ENCODE results near the gene CEACAM19. TPM values are rescaled to one million over a fixed set of nuclear protein-coding genes. Genes with fewer than 3 reads are reported as not detected.

The CEACAM19 gene
- total RNA-seq, 4 donors from 2014 or later, result 0.78 to 5.5 (median 3.8) TPM

DNA sequence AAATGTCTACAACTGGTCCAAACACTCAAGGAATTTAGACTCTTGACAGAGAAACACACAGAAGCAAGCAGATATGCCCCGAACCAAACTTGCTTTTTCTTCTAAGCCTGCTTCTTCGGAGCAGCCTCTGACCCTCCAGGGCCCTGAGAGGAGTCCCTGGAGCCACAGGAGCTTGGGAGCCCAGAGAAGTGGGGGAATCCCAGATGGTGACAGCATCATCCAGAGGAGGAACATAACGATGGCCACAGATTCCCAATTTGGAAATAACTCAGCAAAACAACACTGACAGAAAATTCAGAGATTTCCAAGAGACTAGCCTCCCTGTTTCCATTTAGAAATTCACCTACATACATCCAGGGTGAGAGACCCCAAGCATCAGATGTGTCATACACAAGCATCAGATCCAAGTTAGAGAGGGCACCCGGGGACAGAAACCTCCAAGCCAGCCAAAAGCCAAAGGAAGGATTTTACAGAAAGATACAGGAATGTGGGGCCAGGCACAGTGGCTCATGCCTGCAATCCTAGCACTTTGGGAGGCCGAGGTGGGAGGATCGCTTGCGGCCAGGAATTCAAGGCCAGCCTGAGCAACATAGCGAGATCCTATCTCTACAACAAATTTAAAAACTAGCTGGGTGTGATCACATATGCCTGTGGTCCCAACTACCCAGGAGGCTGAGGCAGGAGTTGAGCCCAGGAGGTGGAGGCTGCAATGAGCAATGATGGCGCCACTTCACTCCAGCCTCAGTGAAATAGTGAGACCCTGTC, 29.6 kb upstream of the CEACAM19 start:
- intact Hi-C loops (cut with DNase I), result no loop called here
- TF ChIP-seq POLR2A (IDR thresholded peaks at IDR 0.05), result no peak
- TF ChIP-seq, protein P1, sequence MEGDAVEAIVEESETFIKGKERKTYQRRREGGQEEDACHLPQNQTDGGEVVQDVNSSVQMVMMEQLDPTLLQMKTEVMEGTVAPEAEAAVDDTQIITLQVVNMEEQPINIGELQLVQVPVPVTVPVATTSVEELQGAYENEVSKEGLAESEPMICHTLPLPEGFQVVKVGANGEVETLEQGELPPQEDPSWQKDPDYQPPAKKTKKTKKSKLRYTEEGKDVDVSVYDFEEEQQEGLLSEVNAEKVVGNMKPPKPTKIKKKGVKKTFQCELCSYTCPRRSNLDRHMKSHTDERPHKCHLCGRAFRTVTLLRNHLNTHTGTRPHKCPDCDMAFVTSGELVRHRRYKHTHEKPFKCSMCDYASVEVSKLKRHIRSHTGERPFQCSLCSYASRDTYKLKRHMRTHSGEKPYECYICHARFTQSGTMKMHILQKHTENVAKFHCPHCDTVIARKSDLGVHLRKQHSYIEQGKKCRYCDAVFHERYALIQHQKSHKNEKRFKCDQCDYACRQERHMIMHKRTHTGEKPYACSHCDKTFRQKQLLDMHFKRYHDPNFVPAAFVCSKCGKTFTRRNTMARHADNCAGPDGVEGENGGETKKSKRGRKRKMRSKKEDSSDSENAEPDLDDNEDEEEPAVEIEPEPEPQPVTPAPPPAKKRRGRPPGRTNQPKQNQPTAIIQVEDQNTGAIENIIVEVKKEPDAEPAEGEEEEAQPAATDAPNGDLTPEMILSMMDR (IDR thresholded peaks at IDR 0.05), result no peak
- Histone ChIP-seq H3K9me3 (no peaks in the 10 kb centered on the region), H3K27me3 (no peaks in the 10 kb centered on the region), H3K27ac (no peak overlapping the region), H3K36me3 (no peaks in the 10 kb centered on the region), H3K4me1 (peaks cover 0 to 11% of the 10 kb centered on the region in 2 donors), H3K4me3 (replicated peaks in 1 of 3) (no peak overlapping the region)
- 77 to 81% methylated on average over 9 of the region's 9 CpGs for WGBS, 2 donors
- no peak for DNase-seq

DNA sequence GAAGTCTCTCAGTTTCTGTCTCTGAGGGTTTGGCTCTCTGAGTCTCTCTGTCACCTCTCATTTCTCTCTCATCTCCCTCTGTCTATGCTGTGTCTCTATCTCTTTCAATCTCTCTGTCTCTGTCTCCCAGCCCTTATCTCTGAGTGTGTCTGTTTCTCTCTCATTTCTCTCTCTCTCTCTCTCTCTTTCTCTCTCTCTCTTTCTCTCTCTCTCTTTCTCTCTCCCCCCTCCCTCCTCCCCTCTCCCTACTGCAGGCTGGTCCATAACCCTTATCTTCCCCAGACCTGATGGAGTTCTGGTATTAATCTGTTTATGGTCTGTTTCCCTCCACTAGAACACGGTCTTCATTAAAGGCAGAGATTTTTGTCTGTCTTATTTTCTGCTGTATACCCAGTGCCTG, 28.9 kb upstream of the CEACAM19 start:
- intact Hi-C loops (cut with DNase I), result no loop called here
- peaks cover 0 to 15% of the 10 kb centered on the region in 2 donors for H3K4me1 ChIP-seq
- no peaks in the 10 kb centered on the region for H3K36me3 ChIP-seq
- H3K9me3 ChIP-seq, result no peaks in the 10 kb centered on the region
- no peak overlapping the region for H3K4me3 ChIP-seq (replicated peaks in 1 of 3)
- TF ChIP-seq, protein P1 (IDR thresholded peaks at IDR 0.05), result no peak
- TF ChIP-seq POLR2A (IDR thresholded peaks at IDR 0.05), result no peak
- no peak overlapping the region for H3K27ac ChIP-seq
- DNase-seq, result no peak
- H3K27me3 ChIP-seq, result no peaks in the 10 kb centered on the region
- WGBS, 2 donors, result 34 to 61% methylated on average over 1 of the region's 1 CpG

DNA sequence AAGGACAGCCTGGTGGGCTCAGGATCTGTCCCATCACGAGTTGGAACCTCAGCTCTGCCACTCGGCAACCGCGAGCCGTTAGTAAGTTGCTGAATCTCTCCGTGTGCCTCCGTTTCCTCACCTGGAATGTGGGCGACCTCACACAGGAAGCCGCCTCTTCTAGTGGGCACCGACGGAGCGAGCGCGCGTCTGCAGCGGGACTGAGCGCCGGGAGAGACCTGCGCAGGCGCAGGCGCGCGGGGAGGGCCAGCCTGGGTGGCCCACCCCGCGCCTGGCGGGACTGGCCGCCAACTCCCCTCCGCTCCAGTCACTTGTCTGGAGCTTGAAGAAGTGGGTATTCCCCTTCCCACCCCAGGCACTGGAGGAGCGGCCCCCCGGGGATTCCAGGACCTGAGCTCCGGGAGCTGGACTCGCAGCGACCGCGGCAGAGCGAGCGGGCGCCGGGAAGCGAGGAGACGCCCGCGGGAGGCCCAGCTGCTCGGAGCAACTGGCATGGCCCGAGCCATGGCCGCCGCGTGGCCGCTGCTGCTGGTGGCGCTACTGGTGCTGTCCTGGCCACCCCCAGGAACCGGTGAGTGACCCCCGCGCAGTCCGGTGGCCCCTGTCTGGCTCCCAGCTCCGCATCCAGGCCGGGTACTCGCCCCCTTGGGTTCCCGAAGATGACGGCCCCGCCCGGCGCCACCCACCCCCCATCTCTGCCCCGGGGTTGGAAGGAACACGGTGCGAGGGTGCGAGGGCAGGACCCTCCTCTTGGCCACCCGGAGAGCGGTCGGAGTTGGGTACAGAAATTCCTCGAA, 27.5 kb upstream of the CEACAM19 start, which contains the start of gene PVR:
Gene PVR (plus strand): TSS at position 306 of the 797 bp plus-strand sequence. CDS start 187 bp downstream, at position 493.
- Histone ChIP-seq H3K4me1 (peaks cover 10 to 29% of the 10 kb centered on the region in 2 donors), H3K36me3 (no peaks in the 10 kb centered on the region), H3K27ac (peak within 1 kb of the TSS; percentile 44 to 85 (median 82)), H3K27me3 (no peaks in the 10 kb centered on the region), H3K4me3 (replicated peaks in 1 of 3) (peak within 1 kb of the TSS; percentile 55 to 74 (median 63)), H3K9me3 (no peaks in the 10 kb centered on the region)
- TF ChIP-seq, protein P1 (IDR thresholded peaks at IDR 0.05), result peak in 1 of 6 experiments; percentile 3
- peak; percentile 61 to 81 for TF ChIP-seq POLR2A (IDR thresholded peaks at IDR 0.05)
- peak; percentile 82 to 83 for DNase-seq
- intact Hi-C loops (cut with DNase I), result no loop called here
- WGBS, 2 donors, result 0% methylated on average over 21 of the region's 70 CpGs; no CpG with 5 or more reads in 1 of the 2 donors

DNA sequence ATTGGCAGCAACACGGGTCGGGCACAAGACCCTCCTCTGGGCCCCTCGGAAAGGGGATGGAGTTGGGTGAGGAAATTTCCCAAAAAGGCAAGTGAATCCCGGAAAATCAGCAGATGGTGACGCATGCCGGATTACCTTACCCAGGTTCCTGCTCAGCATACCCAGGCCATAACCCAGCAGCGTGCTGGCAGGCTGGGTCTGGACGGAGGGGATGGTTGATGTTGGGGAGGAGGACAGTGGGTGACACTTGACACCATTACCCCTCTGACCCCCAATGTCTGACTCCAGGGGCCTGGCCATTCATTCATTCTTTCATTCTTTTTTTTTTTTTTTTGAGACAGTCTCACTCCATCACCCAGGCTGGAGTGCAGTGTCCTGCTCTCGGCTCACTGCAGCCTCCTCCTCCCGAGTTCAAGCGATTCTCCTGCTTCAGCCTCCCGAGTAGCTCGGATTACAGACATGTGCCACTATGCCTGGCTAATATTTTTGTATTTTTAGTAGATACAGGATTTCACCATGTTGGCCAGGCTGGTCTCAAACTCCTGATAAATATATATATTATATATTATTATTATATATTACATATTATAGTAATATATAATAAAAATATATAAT, 26.8 kb upstream of the CEACAM19 start:
- intact Hi-C loops (cut with DNase I), result no loop called here
- WGBS, 2 donors, result 7 to 13% methylated on average over 12 to 13 of the region's 13 CpGs
- TF ChIP-seq, protein P1 (IDR thresholded peaks at IDR 0.05), result no peak
- no peak for TF ChIP-seq POLR2A (IDR thresholded peaks at IDR 0.05)

More for the DNA sequence above, 26.8 kb upstream of the CEACAM19 start:
- H3K4me3 ChIP-seq (replicated peaks in 1 of 3), result peak overlapping the region; percentile 55 to 74 (median 63)
- peaks cover 18 to 36% of the 10 kb centered on the region in 2 donors for H3K4me1 ChIP-seq
- H3K27ac ChIP-seq, result peak overlapping the region; percentile 44 to 85 (median 82)
- no peaks in the 10 kb centered on the region for H3K9me3 ChIP-seq
- no peaks in the 10 kb centered on the region for H3K27me3 ChIP-seq
- no peaks in the 10 kb centered on the region for H3K36me3 ChIP-seq
- peak; percentile 39 to 40 for DNase-seq
